HCT116 (cell line): ENCODE results near the gene GINS3. TPM values are rescaled to one million over a fixed set of nuclear protein-coding genes. Genes with fewer than 3 reads are reported as not detected.

Source experiments
- ATAC-seq: fragments of 200-7000 bp; cut with Tn5 transposase; 2 replicates; pipeline ENCODE4 v1.9.1; 2020; ENCODE audit warnings: mild to moderate bottlenecking, moderate library complexity
- BruUV-seq: library from RNA; stranded (reverse); fragments of 400-500 nt; replicated peaks from 2 replicates; lab custom pipeline; 2021; lab: Mats Ljungman, UMichigan
- CTCF ChIA-PET: fragments of 300-600 bp; sonication (Branson Sonifier 250); formaldehyde crosslinking; loops from one replicate; lab custom pipeline; 2021; ENCODE audit warnings: antibody characterized with exemption; lab: Charles Lee
- POLR2A ChIA-PET: fragments of 300-600, 350-600 bp; sonication (Branson Sonifier 250); formaldehyde crosslinking; loops from one replicate; lab custom pipeline; 2021; ENCODE audit warnings: antibody characterized with exemption; lab: Charles Lee
- RAD21 ChIA-PET, 2 experiments: fragments of 300-600 bp; sonication (Branson Sonifier 250); formaldehyde crosslinking; loops; one replicate each; lab custom pipeline; 2023; ENCODE audit warnings: low total read pairs in 2 of 2; ENCODE audit not compliant: uncharacterized antibody in 2 of 2, unreplicated experiment in 2 of 2, low non-redundant PET in 1 of 2; lab: Charles Lee
- DNase-seq: peaks from one replicate; pipeline ENCODE4 v3.0.0-alpha.2; 2010; ENCODE audit warnings: low read depth, low spot score
- H2AFZ ChIP-seq: fragments of 200-600 bp; shearing (Covaris generic), sonication (generic); 2 replicates; pipeline ENCODE4 v1.6.1; 2017; ENCODE audit warnings: low read depth, mixed run types, mixed read lengths, antibody characterized with exemption, low read length; ENCODE audit not compliant: poor library complexity, severe bottlenecking
- H3K27ac ChIP-seq: 2 replicates; pipeline ENCODE4 v1.5.1; 2012; ENCODE audit warnings: low read depth, low read length
- H3K27me3 ChIP-seq: fragments of 200-600 bp; sonication (generic); 2 replicates; pipeline ENCODE4 v1.6.1; 2016; ENCODE audit warnings: mixed run types, low read length, mixed read lengths; ENCODE audit not compliant: insufficient read depth
- H3K36me3 ChIP-seq, 2 experiments: fragments of 200-500 bp in 1 of 2; fragments of 200-600 bp in 1 of 2; sonication (Bioruptor generic) in 1 of 2; sonication (generic) in 1 of 2; 2 replicates each; pipeline versions ENCODE4 v1.5.1 to v1.6.1; 2014 to 2016; ENCODE audit warnings: low read length in 2 of 2, inconsistent platforms in 1 of 2, mixed read lengths in 1 of 2, mixed run types in 1 of 2; ENCODE audit not compliant: insufficient read depth in 2 of 2, control insufficient read depth in 1 of 2
- H3K4me1 ChIP-seq, 2 experiments: fragments of 200-600 bp in 1 of 2; sonication (generic) in 1 of 2; 2 replicates each; pipeline versions ENCODE4 v1.5.1 to v1.6.1; 2012 to 2017; ENCODE audit warnings: low read length in 2 of 2, inconsistent platforms in 1 of 2, mild to moderate bottlenecking in 1 of 2, mixed read lengths in 1 of 2, mixed run types in 1 of 2, moderate library complexity in 1 of 2; ENCODE audit not compliant: insufficient read depth in 2 of 2, control insufficient read depth in 1 of 2
- H3K4me2 ChIP-seq: fragments of 200-600 bp; sonication (generic); 2 replicates; pipeline ENCODE4 v1.6.1; 2017; ENCODE audit warnings: mixed run types, low read length, mixed read lengths
- H3K4me3 ChIP-seq, 2 experiments: fragments of 200-600 bp in 1 of 2; sonication (generic) in 1 of 2; replicated peaks in 1 of 2; 2 replicates each; pipeline ENCODE4 v1.5.1; 2011 to 2016; ENCODE audit warnings: low read length in 2 of 2, control low read depth in 1 of 2, low read depth in 1 of 2, mild to moderate bottlenecking in 1 of 2, mixed read lengths in 1 of 2, mixed run types in 1 of 2
- H3K79me2 ChIP-seq: fragments of 200-600 bp; sonication (generic); 2 replicates; pipeline ENCODE4 v1.6.1; 2017; ENCODE audit warnings: mild to moderate bottlenecking, mixed run types, low read length, moderate library complexity, mixed read lengths; ENCODE audit not compliant: insufficient read depth
- H3K9ac ChIP-seq: fragments of 200-600 bp; sonication (generic); 2 replicates; pipeline ENCODE4 v1.6.1; 2016; ENCODE audit warnings: low read length, mixed read lengths
- H3K9me2 ChIP-seq: fragments of 200-600 bp; sonication (generic), shearing (Covaris generic); 2 replicates; pipeline ENCODE4 v1.6.1; 2017; ENCODE audit warnings: mixed run types, mild to moderate bottlenecking, moderate library complexity; ENCODE audit not compliant: insufficient read depth
- H3K9me3 ChIP-seq, 2 experiments: fragments of 200-500 bp in 1 of 2; fragments of 200-600 bp in 1 of 2; sonication (Bioruptor generic) in 1 of 2; sonication (generic) in 1 of 2; 2 replicates each; pipeline ENCODE4 v1.6.1; 2014 to 2017; ENCODE audit warnings: low read length in 2 of 2, mixed read lengths in 2 of 2, inconsistent platforms in 1 of 2, low read depth in 1 of 2, mild to moderate bottlenecking in 1 of 2, mixed run types in 1 of 2, moderate library complexity in 1 of 2; ENCODE audit not compliant: control insufficient read depth in 1 of 2, insufficient read depth in 1 of 2
- H4K20me1 ChIP-seq: fragments of 200-600 bp; sonication (generic), shearing (Covaris generic); 2 replicates; pipeline ENCODE4 v1.6.1; 2017; ENCODE audit warnings: mixed run types, mild to moderate bottlenecking, moderate library complexity; ENCODE audit not compliant: insufficient read depth
- CBX3 ChIP-seq: IDR thresholded peaks from 2 replicates; pipeline ENCODE4 v1.6.1; 2012; ENCODE audit warnings: low read depth
- CEBPB ChIP-seq: IDR thresholded peaks from 2 replicates; pipeline ENCODE4 v1.6.1; 2012; ENCODE audit warnings: low read depth
- CTCF ChIP-seq, 3 experiments: fragments of 200-600 bp in 1 of 3; sonication (generic) in 1 of 3; IDR thresholded peaks in 2 of 3; conservative IDR thresholded peaks in 1 of 3; 2 replicates each; pipeline ENCODE4 v1.5.1; 2012 to 2017; ENCODE audit warnings: low read depth in 2 of 3, low read length in 2 of 3, antibody characterized with exemption in 1 of 3, borderline replicate concordance in 1 of 3, control low read depth in 1 of 3, mild to moderate bottlenecking in 1 of 3, mixed read lengths in 1 of 3, mixed run types in 1 of 3, moderate library complexity in 1 of 3; ENCODE audit not compliant: insufficient read depth in 1 of 3
- EGR1 ChIP-seq: IDR thresholded peaks from 2 replicates; pipeline ENCODE4 v1.6.1; 2012; ENCODE audit warnings: low read depth
- ELF1 ChIP-seq: IDR thresholded peaks from 2 replicates; pipeline ENCODE4 v1.6.1; 2012; ENCODE audit warnings: low read depth, borderline replicate concordance
- EZH2 ChIP-seq: fragments of 200-600 bp; sonication (generic); IDR thresholded peaks from 2 replicates; pipeline ENCODE4 v1.6.1; 2017; ENCODE audit warnings: antibody characterized with exemption, mixed run types
- EZH2phosphoT487 ChIP-seq: fragments of 200-600 bp; IDR thresholded peaks from 2 replicates; pipeline ENCODE4 v1.6.1; 2018; ENCODE audit warnings: antibody characterized with exemption, borderline replicate concordance
- FOSL1 ChIP-seq: IDR thresholded peaks from 2 replicates; pipeline ENCODE4 v1.6.1; 2012; ENCODE audit warnings: low read depth
- MAX ChIP-seq: IDR thresholded peaks from 2 replicates; pipeline ENCODE4 v1.6.1; 2012
- POLR2A ChIP-seq: IDR thresholded peaks from 2 replicates; pipeline ENCODE4 v1.7.0; 2011; ENCODE audit warnings: borderline replicate concordance; ENCODE audit not compliant: insufficient read depth, insufficient read length; ENCODE audit errors: extremely low read depth
- POLR2AphosphoS5 ChIP-seq: IDR thresholded peaks from 2 replicates; pipeline ENCODE4 v1.6.1; 2011; ENCODE audit warnings: mild to moderate bottlenecking, low read depth, low read length, moderate library complexity
- RAD21 ChIP-seq: IDR thresholded peaks from 2 replicates; pipeline ENCODE4 v1.6.1; 2012; ENCODE audit warnings: low read depth, mild to moderate bottlenecking
- REST ChIP-seq: IDR thresholded peaks from 2 replicates; pipeline ENCODE4 v1.6.1; 2012; ENCODE audit warnings: low read depth
- SIN3A ChIP-seq: IDR thresholded peaks from 2 replicates; pipeline ENCODE4 v1.6.1; 2012; ENCODE audit warnings: low read depth
- TCF7L2 ChIP-seq: IDR thresholded peaks from 2 replicates; pipeline ENCODE4 v1.7.0; 2011; ENCODE audit warnings: borderline replicate concordance, inconsistent platforms; ENCODE audit not compliant: insufficient read depth, insufficient read length; ENCODE audit errors: extremely low read depth
- YY1 ChIP-seq: IDR thresholded peaks from 2 replicates; pipeline ENCODE4 v1.6.1; 2011; ENCODE audit warnings: low read length, low read depth, moderate library complexity, mild to moderate bottlenecking; ENCODE audit not compliant: insufficient replicate concordance; ENCODE audit errors: extremely low read depth
- intact Hi-C: fragments of 100-400 bp; cut with micrococcal nuclease; formaldehyde crosslinking; loops from 2 replicates; pipeline ENCODE4 v1.10.0; 2022
- total RNA-seq: library from RNA; stranded (reverse); gene quantifications from one replicate; pipeline ENCODE4 v1.2.1, GENCODE V29; 2021; ENCODE audit not compliant: unreplicated experiment

The GINS3 gene
- total RNA-seq, 1 experiment from 2014 or later, result 12.1 TPM

GRCh38 chr16:58418601-58419000 is 26.3 kb downstream of the GINS3 start:
- Histone ChIP-seq H3K9me2 (no peaks in the 10 kb centered on the region), H3K27ac (no peak overlapping the region), H3K9me3 (no peaks in the 10 kb centered on the region), H3K4me3 (no peak overlapping the region), H3K36me3 (no peaks in the 10 kb centered on the region), H3K4me1 (peaks cover 0 to 7% of the 10 kb centered on the region in 2 experiments; a peak in 2 of 4 replicates), H3K79me2 (no peaks in the 10 kb centered on the region), H3K9ac (no peak overlapping the region), H3K27me3 (no peaks in the 10 kb centered on the region), H3K4me2 (peak overlapping the region; percentile 21; the same call in 1 of the 2 replicates), H4K20me1 (no peaks in the 10 kb centered on the region), H2AFZ (no peak overlapping the region)
- ChIA-PET POLR2A (interaction anchor here (1.0 kb wide), 1 partner anchor 81 kb away, joined by 3 read pairs; the partner anchor contains the start of gene NDRG4), CTCF (no interaction called here), RAD21 (no interaction called here)
- DNase-seq (no peak), ATAC-seq (peak; percentile 36; the same call in 1 of the 2 replicates)
- TF ChIP-seq CTCF (IDR thresholded peaks at IDR 0.05 in 2 of 3, conservative IDR thresholded peaks at IDR 0.05 in 1 of 3; ENCODE audit: borderline replicate concordance in 1 of 3, insufficient read depth in 1 of 3, low read depth in 2 of 3, low read length in 2 of 3), result no peak
- no peak for TF ChIP-seq SIN3A
- no peak for TF ChIP-seq RAD21
- no peak for TF ChIP-seq CEBPB
- TF ChIP-seq POLR2A, result no peak
- no peak for TF ChIP-seq TCF7L2
- no peak for TF ChIP-seq CBX3
- TF ChIP-seq REST, result no peak
- no peak for TF ChIP-seq POLR2AphosphoS5
- no peak for TF ChIP-seq EZH2phosphoT487
- TF ChIP-seq ELF1, result no peak
- no peak for TF ChIP-seq YY1
- no peak for TF ChIP-seq EZH2
- no peak for TF ChIP-seq FOSL1
- no peak for TF ChIP-seq MAX
- TF ChIP-seq EGR1, result no peak
- no TSS peak for BruUV-seq
- intact Hi-C loops, result no loop called here
